ENCODE results near the gene PIP5K1B.

DNA sequence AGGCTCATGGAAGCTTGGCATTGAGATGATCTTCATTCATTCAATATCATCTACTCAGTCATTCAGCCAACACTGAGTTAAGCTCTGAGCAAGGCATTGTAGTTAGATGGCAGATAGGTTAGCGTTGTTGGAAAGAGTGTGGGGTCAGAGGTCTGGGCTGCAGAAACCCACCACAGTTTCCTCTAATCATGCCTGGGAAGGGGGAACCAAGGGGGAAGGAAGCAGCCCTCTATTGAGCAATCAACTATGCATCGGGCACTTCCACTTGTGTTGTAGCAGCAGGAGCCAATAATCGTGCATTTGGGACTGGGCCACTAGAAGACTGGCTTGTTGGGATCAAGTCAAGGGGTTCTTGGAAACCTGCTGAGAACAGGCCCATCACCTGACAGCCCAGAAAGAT lies 139.1 kb downstream of the PIP5K1B start:
- TF ChIP-seq CTCF (conservative IDR thresholded peaks at IDR 0.05 in 1 of 2, IDR thresholded peaks at IDR 0.05 in 1 of 2; ENCODE audit: extremely low read depth in 1 of 2, insufficient read depth in 1 of 2, low read depth in 1 of 2, low read length in 2 of 2) (no peak), EZH2 (IDR thresholded peaks at IDR 0.05; ENCODE audit: borderline replicate concordance, low read length) (no peak)

All from mammary epithelial cell (primary cell).